IPS-15b (cell line): Measurements from ENCODE around the gene CCDC85B.

ENCODE experiments used
- H3K27me3 ChIP-seq: one replicate; pipeline ENCODE4 v1.6.1; 2013; ENCODE audit warnings: low read length; ENCODE audit not compliant: control insufficient read depth, insufficient read depth
- H3K36me3 ChIP-seq: one replicate; pipeline ENCODE4 v1.6.1; 2013; ENCODE audit warnings: low read length; ENCODE audit not compliant: control insufficient read depth, insufficient read depth
- H3K4me1 ChIP-seq: one replicate; pipeline ENCODE4 v1.6.1; 2013; ENCODE audit warnings: mild to moderate bottlenecking, low read length; ENCODE audit not compliant: control insufficient read depth, insufficient read depth
- H3K4me3 ChIP-seq: one replicate; pipeline ENCODE4 v1.5.1; 2013; ENCODE audit warnings: low read depth, low read length
- H3K9ac ChIP-seq: one replicate; pipeline ENCODE4 v1.6.1; 2013; ENCODE audit warnings: low read depth, mild to moderate bottlenecking, low read length
- H3K9me3 ChIP-seq: one replicate; pipeline ENCODE4 v1.6.1; 2013; ENCODE audit warnings: mild to moderate bottlenecking, low read length; ENCODE audit not compliant: control insufficient read depth, insufficient read depth

CCDC85B gene

GRCh38 chr11:65898656-65899355 lies 8.3 kb downstream of the CCDC85B start:
- peaks cover 52% of the 10 kb centered on the region for H3K27me3 ChIP-seq
- H3K9ac ChIP-seq = no peak overlapping the region
- peak overlapping the region; percentile 74 for H3K4me3 ChIP-seq
- H3K9me3 ChIP-seq = no peaks in the 10 kb centered on the region
- H3K36me3 ChIP-seq = no peaks in the 10 kb centered on the region
- peaks cover 6% of the 10 kb centered on the region for H3K4me1 ChIP-seq

- Histone ChIP-seq H3K4me3 (peak overlapping the region; percentile 74), H3K9ac (peak overlapping the region; percentile 47), H3K9me3 (no peaks in the 10 kb centered on the region), H3K36me3 (no peaks in the 10 kb centered on the region), H3K4me1 (peaks cover 6% of the 10 kb centered on the region), H3K27me3 (peaks cover 54% of the 10 kb centered on the region)
These were observed 9.1 kb downstream of the CCDC85B start for GRCh38 chr11:65899356-65900124.

DNA sequence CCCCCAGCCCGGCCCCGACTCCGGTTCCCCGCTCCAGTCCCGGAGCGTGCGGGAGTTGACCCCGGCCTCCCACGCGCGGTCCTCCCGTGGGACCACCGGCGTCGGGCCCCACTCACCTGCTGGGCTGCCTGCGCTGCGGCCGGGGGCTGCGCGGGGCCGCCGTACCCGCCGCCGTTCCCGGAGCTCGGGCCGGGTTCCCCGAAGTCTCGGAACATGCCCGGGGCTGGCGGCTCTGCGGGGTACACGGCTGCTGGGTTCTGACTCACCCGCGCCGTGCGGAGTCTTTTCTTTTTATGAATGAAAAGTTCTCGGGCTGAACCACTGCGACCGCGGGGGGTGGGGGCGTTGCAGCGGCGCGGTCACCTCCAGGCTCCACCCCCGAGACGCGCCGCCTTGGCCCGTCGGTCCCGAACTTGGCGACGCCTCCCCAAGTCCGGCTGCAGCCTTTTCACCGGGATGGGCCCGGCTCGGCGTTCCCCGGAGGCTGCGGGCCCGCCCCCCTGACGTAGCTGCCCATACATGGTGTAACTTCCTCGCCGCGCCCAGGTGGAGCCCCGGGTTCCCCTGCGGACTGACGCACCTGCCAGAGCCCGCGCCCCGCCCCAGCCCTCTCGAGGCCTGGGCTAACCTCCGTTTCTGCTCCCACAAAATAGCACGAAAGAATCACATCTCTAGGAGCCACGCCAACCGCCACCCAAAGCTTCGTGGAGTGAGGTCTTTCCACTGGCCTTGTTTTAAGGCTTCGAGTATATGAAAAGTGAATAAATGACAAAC lies 9.8 kb downstream of the CCDC85B start, which contains the start of gene FOSL1:
TSS of gene FOSL1 (minus strand) at position 264 of the 774 bp plus-strand sequence. CDS start at position 215, 49 bp downstream.
- peaks cover 56% of the 10 kb centered on the region for H3K27me3 ChIP-seq
- H3K4me3 ChIP-seq = peak within 1 kb of the TSS; percentile 74
- no peaks in the 10 kb centered on the region for H3K36me3 ChIP-seq
- H3K4me1 ChIP-seq = peaks cover 6% of the 10 kb centered on the region
- H3K9ac ChIP-seq = peak within 1 kb of the TSS; percentile 47
- H3K9me3 ChIP-seq = no peaks in the 10 kb centered on the region

- no peak overlapping the region for H3K9ac ChIP-seq
- no peaks in the 10 kb centered on the region for H3K36me3 ChIP-seq
- peaks cover 55% of the 10 kb centered on the region for H3K27me3 ChIP-seq
- peak overlapping the region; percentile 30 for H3K4me3 ChIP-seq
- H3K4me1 ChIP-seq = peaks cover 6% of the 10 kb centered on the region
- H3K9me3 ChIP-seq = no peaks in the 10 kb centered on the region
These were observed 10.4 kb downstream of the CCDC85B start for GRCh38 chr11:65900899-65901180.

- Histone ChIP-seq H3K4me3 (no peak overlapping the region), H3K4me1 (peaks cover 6% of the 10 kb centered on the region), H3K36me3 (no peaks in the 10 kb centered on the region), H3K9me3 (no peaks in the 10 kb centered on the region), H3K27me3 (peaks cover 58% of the 10 kb centered on the region), H3K9ac (no peak overlapping the region)
These were observed 12.6 kb downstream of the CCDC85B start for GRCh38 chr11:65903068-65903481.

- peaks cover 6% of the 10 kb centered on the region for H3K4me1 ChIP-seq
- H3K4me3 ChIP-seq = no peak overlapping the region
- no peaks in the 10 kb centered on the region for H3K9me3 ChIP-seq
- no peaks in the 10 kb centered on the region for H3K36me3 ChIP-seq
- no peak overlapping the region for H3K9ac ChIP-seq
- H3K27me3 ChIP-seq = peaks cover 52% of the 10 kb centered on the region
These were observed 13.2 kb downstream of the CCDC85B start for GRCh38 chr11:65903715-65904114.

- H3K4me3 ChIP-seq = no peak overlapping the region
- H3K27me3 ChIP-seq = peaks cover 43% of the 10 kb centered on the region
- peaks cover 4% of the 10 kb centered on the region for H3K4me1 ChIP-seq
- H3K36me3 ChIP-seq = no peaks in the 10 kb centered on the region
- no peak overlapping the region for H3K9ac ChIP-seq
- H3K9me3 ChIP-seq = no peaks in the 10 kb centered on the region
These were observed 16.1 kb downstream of the CCDC85B start for GRCh38 chr11:65906602-65907001.

DNA sequence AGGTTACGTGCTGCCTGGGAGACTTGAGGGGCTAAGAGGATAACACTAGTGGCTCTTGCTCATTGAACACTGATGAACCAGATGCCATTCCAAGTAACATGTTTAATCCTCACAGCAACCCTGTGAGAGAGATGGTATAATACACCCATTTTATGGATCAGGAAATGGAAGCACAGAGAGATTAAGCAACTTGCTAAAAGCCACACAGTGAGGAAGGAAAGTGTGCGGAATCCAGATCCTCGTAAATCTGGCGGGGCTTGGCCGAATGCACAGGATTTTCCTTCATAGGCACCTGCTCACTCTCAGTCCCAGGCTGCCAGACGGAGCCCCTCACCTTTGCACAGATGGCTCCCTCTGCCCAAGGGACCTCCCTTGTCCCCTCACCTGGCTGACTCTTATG lies 17.4 kb downstream of the CCDC85B start:
- H3K36me3 ChIP-seq = no peaks in the 10 kb centered on the region
- no peak overlapping the region for H3K9ac ChIP-seq
- no peaks in the 10 kb centered on the region for H3K9me3 ChIP-seq
- H3K4me1 ChIP-seq = peaks cover 3% of the 10 kb centered on the region
- H3K4me3 ChIP-seq = no peak overlapping the region
- H3K27me3 ChIP-seq = peaks cover 30% of the 10 kb centered on the region

DNA sequence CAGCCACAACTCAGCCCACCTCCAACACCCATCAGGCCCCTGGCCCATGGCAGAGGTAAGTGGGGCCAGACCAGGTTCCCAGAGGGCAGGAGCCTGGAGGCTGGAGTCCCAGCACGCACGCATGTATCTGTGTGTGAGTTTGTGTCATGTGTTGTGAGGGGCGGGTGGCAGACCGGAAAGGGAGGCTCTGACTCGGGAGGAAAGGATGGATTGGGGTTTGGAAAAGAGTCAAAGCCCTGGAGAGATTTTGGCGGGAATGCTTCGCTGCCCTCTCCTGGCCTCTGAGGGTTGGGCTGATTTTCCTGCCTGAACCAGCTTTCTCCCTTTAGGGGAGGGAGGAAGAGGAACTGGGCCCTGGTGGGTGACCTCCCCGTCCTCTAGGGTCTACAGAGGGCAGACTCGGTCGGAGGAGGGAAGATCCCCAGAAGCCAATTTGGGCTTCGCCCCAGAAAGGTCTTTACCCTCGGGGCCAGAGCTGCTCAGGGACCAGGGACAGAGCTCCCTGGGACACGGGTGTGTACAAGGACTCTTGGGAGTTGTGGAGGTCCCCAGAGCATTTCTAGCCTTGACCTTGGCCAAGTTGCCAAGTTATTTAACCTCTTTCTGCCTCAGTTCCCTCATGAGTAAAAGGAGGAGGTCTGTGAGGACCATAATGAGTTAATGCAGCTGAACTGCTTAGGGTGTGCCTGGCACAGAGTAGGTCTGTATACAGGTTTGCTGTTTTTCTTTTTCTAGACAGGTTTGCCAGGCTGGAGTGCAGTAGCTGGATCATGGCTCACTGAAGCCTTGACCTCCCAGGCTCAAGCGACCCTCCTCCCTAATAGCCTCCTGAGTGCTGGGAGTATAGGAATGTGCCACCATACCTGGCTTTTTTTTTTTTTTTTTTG lies 21.5 kb downstream of the CCDC85B start:
- Histone ChIP-seq H3K9ac (peak overlapping the region; percentile 20), H3K4me3 (no peak overlapping the region), H3K27me3 (peaks cover 13% of the 10 kb centered on the region), H3K9me3 (no peaks in the 10 kb centered on the region), H3K36me3 (no peaks in the 10 kb centered on the region), H3K4me1 (no peaks in the 10 kb centered on the region)

DNA sequence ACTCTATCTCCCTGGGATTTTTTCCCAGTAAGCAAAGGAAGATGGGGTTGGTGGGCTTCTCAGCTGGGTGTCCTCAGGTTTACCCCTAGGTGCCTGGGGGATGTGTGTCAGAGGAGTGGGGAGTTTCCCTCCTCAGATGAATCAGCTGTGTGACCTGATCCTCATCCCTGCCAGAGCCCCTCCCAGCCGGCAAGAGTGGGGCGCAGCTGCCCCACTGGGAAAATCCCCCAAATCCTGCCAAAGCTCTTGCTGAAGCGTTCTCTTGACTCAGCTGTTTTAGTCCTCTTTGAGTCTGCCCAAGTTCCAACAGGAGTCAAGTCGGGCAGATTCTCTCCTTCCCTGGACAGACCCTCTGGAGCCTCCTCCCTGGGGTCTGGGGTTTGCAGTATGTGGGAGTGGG lies 22.4 kb downstream of the CCDC85B start:
- H3K27me3 ChIP-seq = peaks cover 10% of the 10 kb centered on the region
- no peak overlapping the region for H3K4me3 ChIP-seq
- no peak overlapping the region for H3K9ac ChIP-seq
- no peaks in the 10 kb centered on the region for H3K9me3 ChIP-seq
- no peaks in the 10 kb centered on the region for H3K4me1 ChIP-seq
- H3K36me3 ChIP-seq = no peaks in the 10 kb centered on the region
